ENCODE results near the gene ELL.
A peak's percentile ranks its signal among the peaks of the same experiment; 100 is the strongest.

Gene ELL

DNA sequence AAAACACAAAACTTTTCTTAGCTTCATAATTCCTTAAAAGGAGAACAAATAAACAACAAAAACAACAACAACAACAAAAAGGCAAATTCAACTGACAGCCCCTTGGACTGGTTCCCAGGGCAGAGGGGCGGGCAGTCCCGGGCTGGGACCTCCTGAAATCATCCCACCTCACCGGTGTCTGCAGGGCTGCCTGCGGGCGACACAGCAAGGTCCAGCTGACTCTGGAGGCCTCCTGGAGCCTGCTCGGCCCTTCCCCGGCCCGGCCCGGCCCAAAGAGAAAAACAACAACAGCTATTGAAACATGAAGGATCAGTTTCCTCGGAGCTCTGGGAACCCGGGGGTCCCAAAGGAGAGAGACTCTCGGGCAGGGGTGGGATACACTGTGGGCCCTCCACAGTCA is 78.9 kb downstream of the ELL start:
- DNase-seq, result no peak

DNA sequence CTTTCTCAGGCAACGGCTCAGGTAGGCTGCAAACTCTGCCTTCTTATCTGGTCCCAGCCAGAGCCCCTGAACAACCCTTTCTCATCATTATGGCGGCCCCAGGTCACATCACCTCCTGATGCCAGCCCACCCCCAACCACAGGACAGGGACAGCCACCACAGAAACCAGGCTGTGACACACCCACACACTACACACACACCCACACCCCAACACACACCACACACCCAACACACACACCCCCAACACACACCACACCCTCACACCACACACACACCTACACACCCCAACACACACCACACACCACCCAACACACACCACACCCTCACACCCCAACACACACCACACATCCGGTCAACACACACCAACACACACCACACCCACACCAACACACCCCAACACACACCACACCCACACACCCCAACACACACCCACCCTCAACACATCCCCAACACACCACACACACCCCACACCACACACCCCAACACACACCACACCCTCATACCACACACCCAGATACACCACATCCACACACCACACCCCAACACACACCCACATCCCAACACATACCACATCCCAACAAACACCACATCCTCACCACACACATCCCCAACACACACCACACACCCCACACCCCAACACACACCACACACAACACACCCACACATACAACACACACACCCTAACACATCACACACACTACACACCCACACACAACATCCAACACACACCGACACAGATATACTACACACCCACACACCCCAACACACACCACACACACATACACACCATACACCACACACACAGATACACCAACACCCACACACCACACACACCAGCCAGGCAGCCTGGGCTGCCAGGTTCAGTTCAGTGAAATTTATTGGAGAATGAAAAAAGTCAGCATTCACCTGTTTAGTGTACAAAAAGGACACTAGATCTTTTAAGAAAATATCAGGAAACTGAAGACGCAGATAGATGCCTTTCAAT is 79.8 kb downstream of the ELL start:
- DNase-seq, result no peak

DNA sequence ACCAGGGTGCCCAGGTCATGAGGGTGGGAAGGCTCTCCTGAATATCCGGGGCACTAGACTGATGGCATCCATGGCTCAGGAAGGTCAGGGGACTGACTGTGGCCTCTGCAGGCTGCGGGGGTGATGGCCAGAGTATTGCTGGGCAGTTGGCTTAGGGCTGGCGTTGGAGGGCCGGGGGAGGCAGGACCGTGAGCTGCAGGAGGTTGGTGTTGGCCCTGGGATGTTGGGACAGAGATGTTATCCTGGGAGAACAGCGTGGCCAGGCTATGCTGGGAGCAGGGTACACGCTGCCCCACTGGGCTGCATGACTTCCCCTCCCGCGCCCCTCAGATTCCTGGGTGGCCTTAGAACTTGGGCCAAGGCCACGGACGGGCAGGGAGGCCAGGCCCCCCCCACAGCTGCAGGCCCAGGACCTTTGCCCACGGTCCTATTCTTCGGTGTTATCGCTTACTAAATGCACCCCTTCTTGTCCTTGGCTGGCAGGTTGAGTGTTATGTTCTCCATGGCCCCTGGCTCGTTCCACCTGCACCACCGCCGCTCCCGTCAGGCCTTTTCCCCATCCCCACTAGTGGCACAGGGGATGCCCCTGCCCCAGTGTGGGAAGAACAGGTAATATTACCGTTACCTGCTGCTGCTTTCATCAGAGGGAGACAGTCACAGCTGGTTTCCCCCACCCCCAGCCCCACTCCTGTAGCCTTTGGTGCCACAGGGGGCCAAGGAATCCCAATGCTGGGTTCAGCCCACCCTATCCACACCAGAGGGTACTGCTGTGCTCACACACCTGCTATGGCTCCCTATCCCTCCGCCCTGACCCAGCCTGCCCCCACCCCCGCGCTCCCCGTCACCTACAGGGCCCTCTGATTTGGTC is 80.7 kb downstream of the ELL start:
- DNase-seq, result no peak

DNA sequence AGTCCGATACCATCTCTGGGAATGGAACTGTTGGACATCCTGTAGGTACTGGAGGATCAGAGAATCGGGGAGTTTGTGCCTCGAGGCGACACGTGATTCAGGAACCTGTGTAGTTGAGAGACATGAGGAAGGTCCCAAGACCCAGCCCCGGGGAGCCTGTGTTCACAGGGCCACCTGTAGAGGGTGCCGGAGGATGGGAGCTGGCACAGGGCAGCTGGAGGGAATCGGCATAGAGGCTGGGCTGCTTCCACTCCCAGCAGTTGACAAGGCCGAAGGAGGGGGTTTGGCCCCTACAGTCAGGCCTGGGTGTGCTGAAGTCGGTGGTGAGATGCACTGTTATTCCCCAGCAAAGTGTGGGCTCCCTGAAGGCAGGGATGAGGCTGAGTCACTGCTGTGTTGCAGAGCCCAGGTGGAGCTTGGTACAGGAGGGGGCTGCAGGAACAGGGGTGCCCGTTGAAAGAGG is 81.4 kb downstream of the ELL start:
- DNase-seq, result no peak

DNA sequence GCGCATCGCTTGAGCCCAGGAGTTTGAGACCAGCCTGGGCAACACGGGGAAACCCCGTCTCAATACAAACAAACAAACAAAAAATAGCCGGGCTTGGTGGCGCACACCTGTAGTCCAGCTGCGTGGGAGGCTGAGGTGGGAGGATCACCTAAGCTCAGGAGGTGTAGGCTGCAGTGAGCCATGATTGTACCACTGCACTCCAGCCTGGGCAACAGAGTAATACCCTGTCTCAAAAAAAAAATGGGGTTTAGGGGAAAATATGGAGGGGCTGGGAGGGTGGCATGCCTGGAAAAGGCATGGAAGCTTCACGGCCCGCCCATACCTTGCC is 82.0 kb downstream of the ELL start:
- DNase-seq, result no peak

DNA sequence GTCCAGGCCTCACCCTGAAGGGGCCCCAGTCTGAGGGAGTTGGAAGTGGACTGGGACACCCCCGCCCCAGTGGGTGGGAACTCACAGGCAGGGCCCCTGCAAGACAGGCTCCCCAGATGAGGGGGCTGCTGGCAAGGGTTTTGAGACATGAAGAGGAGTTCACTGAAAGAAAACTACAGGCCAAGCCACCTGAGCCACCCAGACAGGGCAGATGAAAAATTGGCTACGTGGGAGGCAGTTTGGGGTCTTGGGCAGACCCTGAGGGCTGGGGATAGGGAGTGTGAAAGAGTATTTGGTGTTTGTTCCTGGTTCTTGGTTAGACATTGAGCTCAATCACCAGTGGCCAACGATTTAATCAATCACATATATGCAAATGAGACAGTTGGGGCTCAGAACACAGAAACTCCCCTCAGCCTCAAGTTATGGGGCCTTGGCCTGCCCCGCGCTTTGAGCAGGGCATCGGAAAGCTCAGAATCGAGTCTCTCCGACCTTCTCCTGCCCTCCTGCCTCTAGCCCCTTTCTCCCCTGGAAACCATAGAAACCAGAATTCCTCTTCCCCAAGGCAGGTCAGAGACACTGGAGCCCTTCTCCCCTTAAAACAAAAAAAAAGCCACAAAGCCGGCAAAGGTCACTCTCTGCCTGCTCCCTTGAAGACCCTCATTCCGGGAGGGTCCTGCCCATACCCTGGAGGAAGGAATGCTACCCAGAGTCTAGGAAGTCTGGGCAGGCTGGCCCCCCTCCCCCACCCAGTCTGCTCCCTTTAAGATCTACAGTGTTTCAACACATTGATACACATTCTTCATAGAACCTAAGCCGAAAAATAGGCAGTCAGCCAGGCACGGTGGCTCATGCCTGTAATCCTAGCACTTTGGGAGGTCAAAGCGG is 82.6 kb downstream of the ELL start:
- no peak for DNase-seq

DNA sequence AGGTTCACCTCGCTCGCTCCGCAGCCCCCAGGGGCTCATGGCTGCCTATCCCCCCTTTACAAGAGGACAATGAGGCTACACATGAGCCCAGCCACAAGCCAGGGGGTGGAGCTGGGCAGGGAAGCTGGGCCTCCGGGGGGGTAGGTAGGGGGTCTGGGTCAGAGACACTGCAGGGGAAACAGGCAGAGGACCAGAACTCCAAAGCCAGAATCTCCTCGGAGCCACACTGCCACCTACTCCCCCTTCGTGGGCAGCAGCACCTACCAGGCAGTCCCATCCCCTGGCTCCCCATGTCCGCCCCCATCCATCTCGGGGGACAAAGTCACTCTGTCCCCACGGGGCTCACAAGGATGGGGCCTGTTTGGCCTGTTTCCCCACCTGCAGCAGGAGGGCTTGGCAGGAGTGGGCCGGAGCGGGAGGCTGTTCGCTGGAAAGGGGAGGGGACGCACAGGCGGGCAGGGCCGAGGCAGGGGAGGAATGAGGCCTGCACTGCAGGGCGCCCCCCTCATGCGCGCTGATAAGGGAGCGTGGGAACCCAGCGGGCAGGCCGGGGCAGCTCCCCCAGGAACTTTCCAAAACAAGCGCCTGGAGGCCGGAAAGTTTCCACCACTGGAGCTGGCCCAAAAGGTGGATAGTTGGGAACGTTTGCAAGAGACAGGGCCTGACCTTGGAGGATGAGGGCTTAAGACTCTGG is 83.4 kb downstream of the ELL start:
- DNase-seq, result no peak

DNA sequence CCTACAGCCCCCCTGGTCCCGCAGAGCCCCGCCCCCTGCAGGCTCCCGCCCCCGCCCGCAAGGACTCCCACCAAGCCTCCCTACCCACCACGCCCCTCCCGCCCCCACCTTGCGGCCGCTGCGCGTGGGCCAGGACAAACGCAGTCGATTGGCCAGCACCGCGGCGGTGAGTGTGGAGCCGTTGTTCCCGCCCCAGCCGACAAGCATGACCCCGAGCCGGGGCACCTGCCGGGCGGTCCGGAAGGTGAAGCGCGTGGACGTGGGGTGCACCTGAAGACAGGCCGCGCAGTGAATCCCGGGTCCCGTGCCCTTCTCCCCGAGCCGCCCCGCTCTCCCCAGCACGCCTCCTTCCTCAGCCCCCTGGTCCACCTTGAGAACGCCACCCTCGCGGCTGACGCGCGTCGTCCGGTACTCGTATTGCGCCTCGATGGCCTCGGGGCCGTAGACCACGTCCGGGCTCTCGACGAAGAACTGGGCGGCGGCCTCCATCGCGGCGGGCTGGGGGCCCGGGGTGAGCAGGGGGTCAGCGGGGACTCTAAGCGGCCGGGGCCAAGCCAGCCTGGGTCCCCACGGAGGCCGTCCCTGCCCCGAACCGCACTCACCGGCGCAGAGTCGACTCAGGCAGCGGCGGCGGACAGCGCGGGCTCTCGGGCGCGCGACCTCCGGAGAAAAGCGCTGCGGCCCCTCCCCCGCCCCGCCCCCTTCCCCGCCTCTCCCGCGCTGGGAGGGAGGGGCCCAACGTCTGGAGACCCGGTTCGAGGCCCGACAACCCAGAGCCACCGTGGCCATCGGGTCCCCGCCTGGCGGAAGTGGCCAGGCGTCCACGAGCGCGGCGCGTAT is 84.2 kb downstream of the ELL start, which contains the start of gene ISYNA1:
TSS of gene ISYNA1 (minus strand) at position 643 of the 840 bp plus-strand sequence. CDS start at position 489, 154 bp downstream.
- DNase-seq, result peak; percentile 23

DNA sequence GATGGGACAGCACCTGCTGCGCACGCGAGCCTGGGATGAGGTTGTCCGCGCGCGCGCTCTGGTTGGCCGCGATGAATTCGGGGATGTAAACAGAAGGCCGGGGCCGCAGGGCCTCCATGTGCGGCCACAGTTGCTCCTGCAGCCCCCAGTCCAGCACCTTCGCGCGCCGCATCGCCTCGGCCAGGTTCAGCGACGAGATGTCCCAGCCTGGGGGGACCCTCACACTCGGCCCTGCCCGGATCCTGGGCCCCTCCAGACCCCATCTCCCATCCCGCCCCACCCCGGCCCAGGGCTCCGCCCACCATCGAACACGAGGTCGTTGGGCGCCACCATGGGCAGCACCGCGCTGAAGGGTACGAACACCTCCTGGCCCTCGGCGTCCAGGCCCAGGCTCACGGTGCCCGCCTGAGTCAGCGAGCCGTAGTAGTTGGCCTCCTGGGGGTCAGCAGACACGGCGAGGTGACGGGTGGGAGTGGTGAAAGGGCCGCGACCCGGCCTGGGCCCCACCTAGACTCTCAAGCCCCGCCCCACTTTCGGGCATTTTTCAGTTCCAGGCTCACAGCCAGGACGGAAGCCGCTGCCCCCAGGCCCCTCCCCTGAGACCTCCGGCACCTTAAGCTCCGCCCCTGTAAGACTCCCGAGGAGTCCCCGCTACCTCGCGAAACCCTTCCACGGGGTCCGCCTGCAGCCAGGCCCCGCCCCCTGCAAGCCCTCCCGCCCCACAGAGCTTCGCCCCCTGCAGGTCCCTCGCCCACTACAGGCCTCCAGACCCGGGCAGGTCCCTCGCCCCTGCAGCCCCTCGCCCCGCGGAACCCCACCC is 85.0 kb downstream of the ELL start:
- peak; percentile 65 for DNase-seq

DNA sequence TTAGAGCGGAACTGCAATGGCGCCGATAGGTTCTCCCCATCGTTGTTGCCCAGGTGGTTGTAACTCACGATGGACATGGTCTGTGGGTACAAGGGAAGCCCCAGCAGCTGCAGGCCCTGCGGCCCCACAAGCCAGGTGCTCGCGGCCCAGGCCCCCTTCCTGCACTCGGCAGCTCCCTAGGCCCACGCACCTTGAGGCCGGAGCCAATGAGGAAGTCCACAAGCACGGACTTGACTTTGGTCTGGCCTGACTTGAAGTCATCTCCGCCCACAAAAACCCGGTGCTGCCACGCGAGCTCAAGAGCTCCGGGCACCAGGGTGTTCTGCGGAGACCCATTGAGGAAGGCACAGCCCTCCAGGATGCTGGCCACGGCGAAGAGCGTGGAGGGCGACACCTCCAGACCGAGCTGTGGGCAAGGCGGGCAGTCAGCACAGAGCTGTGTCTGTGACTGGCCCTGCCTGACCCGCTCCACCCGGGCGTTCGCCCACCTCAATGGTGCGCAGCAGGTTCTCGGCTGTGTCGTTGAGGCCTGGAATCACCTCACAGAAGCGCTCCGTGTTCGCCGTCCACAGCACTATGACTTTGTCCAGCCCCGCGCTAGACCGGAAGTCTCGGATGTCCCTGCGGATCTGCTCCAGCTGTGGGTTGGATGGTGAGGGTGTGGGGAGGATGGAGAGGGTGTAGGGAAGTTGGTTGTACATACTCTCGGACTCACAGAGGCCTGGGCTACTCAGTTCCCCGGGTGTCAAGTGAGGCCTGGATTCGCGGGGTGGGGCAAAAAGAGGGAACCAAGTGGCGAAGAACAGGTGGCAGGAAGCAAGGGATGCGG is 85.8 kb downstream of the ELL start:
- no peak for DNase-seq

DNA sequence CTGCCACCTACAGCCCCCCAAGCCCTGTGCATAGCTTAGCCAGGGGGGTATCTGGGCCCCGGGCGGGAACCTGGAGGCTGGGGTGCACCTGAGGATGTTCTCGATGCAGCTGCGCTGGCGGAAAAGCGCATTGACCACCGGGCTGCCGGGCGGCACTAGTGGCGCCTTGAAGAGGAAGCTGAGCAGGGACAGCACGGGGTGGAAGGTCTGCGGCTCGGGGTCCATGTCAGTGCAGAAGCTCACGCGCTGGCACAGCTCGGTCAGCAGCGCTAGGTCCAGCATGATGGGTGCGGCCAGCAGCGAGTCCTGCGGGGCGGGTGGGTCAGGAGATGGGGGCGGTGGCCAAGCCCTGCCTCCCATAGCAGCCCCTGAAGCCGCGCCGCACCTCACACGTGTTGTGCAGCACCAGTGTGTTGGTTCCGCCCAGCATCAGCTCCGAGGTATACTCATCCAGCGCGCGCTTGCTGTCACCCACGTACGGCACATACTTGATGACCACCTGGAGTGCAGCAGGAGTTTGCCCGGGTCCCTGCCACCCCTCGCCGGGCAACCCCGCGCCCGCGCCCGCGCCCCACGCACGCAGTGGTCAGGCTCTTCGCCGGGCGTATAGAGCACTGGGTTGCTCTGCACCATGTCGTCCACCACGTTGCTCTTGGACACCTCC is 86.6 kb downstream of the ELL start:
- DNase-seq, result no peak

DNA sequence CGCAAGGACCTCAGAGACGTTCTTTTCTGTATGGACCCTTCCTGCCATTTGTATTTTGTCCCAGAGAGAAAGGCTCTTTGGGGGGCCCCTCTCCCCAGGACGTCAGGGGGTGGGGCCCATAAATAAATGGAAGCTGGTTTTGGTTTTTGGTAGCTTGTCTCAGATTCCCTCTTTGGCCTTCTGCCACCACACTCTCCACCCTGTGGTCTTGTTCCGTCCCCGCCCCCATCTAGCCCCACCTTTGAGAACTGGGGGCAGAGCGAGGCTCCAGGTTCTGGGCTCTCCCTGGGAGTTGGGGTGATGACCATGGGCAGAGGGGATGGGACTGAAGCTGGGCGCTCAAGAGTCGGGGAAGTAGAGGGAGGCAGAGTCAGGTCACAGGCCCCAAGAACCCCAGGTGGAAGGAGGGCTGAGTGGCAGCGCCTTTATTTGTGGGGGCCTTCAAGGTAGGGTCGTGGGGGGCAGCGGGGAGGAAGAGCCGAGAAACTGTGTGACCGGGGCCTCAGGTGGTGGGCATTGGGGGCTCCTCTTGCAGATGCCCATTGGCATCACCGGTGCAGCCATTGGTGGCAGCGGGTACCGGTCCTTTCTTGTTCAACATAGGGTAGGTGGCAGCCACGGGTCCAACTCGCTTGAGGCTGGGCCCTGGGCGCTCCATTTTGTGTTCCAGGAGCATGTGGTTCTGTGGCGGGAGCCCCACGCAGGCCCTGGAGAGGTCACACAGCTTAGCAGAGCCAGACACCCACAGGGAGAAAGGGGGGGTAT is 87.3 kb downstream of the ELL start:
- DNase-seq, result no peak

DNA sequence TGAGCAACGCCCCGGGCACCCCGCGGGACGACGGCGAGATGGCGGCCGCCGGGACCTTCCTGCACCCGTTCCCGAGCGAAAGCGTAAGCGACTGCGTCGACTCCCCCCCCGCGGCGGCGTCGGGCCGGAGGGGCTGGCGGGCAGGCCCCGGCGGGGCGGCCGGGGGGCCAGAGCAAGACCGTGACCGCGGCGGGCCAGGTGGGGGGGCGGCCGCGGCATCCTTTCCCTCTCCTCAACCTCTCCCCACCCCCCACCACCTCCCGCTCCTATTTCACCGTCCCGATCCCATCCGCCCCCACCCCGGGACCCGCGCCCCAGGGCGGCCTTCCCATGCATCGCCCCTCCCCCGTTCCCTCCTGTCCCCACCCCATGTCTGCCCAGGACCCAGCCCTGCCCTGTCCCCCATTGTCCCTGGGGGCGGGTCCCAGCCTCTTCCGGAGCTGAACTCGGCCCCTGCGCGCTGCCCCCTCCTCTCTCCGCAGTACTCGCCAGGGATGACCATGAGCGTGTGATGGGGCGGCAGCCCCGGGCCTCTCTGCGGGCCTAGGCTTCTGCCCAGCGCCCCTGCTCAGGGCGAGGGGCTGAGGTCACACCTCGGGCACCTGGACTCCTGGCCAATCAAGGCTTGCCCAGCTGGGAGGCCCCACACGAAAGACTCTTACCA is 88.0 kb downstream of the ELL start:
- no peak for DNase-seq

DNA sequence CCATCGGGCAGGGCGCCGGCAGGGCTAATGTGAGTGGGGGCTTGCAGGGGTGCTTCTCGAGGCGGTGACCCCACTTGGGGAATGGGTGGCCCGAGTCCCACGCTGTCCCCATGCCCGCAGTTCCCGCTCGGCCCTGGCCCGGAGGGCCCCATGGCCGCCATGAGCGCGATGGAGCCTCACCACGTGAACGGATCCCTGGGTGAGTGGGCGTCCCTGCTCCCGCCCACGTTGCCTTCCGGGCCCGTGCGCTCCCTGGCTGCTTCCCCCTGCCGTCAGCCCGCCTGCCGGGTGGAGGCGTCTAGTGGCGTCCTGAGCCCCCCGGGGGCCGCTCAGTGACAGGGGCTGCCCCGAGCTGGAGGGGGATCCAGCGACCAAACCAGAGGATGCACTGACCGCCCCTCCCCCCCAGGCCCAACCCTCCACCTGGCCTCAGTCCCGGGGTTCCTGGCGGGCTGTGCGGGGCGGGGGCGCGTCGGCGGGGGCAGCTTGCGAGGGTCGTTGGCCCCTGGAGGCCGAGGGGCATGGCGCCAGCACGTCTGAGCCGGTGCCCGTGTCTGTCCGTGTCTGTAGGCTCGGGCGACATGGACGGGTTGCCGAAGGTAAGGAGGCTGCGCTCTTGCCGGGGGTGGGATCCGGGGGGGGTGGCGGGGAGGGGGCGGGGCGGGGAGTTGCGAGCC is 88.7 kb downstream of the ELL start:
- no peak for DNase-seq

DNA sequence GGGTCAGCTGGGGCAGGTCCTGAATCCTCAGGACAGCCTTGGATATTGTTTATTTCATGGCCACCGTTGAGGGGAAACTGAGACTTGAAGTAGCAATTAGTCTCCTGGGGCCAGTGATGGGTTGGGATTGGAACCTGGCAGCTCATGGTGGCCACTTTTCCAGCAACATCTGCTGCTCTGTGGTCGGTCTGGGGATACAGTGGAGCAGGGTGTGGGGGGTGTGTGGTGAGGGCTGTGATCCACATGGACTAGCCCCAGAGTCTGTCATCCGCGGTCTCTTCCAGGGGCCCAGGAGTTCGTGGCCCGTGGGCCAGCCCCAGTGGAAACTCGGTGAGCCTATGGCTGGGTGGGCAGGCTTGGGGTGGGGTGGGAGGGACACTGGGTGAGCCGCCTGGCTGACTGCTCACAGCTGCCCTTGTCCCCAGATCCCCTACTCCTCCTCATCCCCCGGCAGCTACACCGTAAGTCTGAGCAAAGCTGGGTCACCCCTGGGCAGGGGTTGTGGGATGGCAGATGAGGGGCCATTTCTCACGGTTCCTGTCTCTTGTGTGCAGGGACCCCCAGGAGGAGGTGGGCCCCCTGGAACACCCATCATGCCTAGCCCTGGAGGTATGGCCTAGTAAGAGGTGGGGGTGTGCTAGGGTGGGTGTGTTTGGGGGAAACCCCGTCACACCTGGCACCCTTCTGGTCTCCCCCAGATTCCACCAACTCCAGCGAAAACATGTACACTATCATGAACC is 89.4 kb downstream of the ELL start:
- DNase-seq, result no peak

All from NCI-H774 (cell line).